Left hindlimb (tissue), 1 donor: ENCODE measurements around the gene PPDPF.

ENCODE experiments used
- DNase-seq: peaks from one replicate; pipeline ENCODE4 v3.0.0-alpha.2; 2018

Gene PPDPF

DNA sequence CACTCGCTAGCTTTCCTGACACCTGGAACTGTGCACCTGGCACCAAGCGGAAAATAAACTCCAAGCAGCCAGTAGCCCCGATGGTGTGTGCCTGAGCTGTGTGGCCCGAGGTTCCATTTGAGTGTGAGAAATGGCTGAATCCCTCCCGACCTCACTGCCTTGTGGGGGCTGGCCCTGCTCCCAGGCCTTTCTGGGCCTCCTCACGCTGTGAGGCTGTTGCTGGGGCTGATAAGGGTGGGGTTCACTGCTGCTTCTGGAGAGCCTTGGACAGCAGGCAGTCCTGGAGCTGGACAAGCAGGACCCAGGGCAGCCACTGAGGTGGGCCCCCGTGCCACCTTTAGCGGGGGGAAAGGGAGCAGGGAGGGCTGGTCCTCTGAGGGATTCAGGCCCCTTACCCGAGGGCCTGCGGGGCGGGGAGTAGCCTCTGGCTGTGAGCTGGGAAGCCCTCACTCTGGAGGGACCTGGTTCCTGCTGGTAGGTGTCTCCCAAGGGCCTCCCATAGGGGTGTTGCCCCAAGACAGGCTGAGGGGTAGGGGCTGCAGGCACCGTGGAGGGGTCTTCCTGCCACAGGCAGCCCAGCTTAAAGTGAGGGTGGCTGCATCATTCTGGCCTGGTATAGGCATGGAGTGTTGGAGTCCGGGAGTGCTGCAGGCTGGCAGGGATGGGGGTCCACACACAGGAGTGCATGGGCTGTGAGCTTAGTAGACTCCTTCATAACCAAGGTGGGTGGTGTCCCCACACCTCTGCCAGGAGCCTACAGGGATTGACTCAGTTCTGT, 1.7 kb downstream of the PPDPF start:
- DNase-seq: no peak

DNA sequence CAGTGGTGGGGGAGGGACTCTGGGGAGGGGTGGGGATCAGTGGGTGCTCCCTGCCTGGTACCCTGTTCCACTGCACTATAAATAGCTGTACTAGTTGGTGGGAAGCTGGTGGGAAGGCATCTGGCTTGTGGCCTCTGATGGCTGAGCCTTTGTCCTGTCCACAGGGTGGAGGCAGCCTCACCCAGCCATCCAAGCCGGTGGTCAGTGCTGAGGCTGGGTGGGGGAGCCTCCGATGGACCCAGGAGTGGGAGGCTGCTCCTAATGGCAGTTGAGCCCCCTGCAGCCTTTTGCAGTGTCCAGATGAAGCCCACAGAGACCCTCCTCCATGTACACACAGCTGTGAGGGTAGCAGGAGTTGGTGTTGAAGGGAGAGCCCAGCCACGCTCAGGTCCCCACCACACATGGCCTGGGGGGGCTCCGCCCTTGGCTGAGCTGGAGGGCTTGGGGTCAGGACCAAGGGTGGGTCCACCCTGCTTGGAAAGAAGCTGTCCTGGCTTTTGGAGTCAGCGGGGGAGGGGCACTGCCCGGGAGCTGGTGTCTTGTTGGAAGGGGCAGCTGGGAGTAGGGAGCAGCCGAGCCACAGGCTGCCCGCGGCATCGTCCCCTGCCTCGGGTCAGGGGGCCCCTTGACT, 2.5 kb downstream of the PPDPF start:
- DNase-seq: no peak

DNA sequence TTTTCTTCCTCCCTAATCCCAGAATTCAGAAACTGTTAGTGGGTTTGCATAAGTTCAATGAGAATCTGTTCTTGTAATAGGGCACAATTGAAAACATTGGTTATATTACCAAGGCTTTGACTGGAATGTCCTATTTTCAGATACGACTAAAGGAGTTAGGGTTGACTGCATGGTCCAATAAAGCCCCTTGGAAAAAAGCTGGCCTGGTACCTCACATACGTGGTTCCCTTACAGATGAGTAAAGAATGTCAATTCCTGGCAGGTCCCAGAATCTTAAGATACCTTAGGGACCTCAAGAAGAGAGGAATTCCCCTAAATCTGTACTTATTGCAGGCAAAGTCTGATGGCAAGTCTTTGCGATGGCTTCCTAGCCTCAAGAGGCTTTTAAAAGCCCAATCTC, 4.6 kb downstream of the PPDPF start:
- DNase-seq: peak; percentile 26

DNA sequence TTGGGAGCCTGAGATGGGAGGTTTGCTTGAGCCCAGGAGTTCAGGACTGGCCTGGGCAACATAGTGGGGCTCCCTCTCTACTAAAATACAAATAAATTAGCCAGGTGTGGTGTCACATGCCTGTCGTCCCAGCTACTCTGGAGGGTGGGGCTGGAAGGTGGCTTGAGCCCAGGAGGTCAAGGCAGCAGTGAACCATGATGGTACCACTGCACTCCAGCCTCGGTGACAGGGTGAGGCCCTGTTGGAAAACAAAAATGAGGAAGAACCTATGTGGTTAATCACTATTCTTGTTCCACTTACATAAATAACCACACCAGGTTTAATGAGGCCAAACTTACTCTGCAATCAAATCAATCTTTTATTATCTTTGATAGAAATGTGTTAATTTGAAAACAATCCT, 5.4 kb downstream of the PPDPF start:
- no peak for DNase-seq

DNA sequence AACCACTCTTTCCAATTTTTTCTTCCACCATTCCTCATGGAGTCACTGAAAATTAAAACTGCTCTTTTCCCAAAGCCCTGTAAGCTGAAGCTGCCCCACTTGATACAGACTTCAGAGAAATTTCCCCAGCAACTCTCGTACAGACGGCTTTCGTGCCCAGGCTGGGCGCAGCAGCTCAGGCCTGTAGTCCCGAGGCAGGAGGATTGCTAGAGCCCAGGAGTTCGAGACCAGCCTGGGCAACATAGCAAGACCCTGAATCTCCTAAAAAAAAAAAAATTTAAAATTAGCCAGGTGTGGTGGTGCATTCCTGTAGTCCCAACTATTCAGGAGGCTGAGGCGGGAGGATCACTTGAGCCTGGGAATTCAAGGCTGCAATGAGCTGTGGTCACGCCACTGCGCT, 6.6 kb downstream of the PPDPF start:
- no peak for DNase-seq

DNA sequence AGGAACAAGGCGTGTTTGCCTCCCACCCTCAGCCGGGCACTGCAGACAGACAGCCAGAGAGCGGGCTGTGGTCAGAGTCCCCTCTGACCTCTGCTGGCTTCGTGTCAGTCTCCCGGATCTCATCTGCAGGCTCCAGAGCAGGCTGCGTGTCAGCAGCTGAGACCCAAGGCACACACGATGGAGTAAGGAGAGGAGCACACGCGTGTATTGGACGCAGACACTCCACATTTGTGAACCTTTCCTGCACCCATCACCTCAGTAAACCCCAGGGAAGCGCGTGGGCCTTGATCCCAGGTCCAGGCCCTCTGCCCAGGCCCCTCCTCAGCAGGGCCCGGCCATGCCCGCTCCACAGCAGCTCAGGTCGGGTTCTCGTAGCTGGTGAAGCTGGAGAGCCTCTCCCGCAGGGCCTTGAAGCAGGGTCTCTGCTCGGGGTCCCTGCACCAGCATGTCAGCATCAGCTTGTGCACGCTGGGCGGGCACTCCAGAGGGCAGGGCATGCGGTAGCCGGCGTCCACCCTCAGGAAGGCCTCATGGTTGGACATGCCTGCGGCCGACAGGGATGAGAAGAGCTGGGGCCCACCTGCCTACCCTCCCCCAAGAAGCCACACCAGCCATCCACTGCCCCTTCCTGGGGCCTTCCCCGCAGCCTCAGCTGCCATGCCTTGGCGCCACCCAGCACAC, 8.8 kb downstream of the PPDPF start:
- DNase-seq: peak; percentile 17

DNA sequence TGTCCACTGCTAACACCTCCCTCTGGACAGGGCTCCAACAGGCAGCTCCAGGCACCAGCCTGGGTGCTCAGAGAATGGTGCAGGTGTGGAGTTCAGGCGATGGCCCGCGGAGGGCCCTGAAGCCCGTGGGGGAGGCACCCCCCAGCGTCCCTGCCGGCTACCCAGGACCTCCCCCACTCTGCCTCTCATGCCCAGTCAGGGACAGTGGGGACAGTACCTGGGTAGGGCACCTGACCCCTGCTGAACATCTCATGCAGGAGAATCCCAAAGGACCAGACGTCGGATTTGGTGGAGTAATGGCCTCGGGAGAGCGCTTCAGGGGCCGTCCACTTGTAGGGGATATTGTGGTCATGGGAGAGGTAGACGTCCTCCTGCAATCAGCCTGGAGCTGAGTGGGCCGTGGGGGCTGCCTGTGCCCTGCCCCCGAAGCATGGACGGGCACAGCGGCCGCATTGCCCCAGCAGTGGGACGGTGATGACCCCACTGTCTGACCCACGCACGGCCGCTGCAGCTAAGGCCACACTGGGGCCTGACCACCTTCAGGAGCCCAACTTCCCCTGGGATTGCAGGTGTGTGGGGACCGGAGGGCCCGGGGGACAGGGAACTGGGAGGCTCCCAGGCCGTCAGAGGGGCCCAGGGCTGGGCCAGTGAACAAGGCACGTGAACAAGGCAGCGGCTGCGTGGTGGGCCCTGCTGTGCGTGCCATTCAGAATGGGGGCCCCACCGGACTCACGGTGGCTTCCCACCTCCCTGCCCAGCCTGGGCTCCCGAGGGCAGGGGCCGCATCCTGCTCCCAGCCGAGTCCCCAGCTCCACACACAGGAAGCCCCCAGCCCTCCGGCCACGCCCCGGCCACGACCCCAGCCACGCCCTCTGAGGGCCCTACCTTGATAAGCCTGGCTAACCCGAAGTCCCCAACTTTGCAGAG, 9.6 kb downstream of the PPDPF start:
- DNase-seq: peak; percentile 19

DNA sequence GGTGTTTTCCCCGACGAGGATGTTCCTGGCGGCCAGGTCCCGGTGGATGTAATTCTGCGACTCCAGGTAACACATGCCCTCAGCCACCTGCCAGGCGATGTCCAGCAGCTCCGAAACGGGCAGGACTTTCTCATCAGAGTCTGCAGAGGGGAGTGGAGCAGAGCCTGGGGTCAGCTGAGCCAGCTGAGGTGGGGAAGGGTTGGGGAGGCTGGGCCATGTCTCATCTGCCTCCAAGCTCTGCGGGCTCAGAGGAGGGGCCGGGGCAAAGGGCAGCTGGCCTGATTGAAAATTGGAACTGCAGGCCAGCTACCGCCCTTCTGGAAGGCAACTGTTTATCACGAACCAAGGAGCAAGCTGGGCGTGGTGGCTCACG, 10.2 kb downstream of the PPDPF start:
- DNase-seq: peak; percentile 34

DNA sequence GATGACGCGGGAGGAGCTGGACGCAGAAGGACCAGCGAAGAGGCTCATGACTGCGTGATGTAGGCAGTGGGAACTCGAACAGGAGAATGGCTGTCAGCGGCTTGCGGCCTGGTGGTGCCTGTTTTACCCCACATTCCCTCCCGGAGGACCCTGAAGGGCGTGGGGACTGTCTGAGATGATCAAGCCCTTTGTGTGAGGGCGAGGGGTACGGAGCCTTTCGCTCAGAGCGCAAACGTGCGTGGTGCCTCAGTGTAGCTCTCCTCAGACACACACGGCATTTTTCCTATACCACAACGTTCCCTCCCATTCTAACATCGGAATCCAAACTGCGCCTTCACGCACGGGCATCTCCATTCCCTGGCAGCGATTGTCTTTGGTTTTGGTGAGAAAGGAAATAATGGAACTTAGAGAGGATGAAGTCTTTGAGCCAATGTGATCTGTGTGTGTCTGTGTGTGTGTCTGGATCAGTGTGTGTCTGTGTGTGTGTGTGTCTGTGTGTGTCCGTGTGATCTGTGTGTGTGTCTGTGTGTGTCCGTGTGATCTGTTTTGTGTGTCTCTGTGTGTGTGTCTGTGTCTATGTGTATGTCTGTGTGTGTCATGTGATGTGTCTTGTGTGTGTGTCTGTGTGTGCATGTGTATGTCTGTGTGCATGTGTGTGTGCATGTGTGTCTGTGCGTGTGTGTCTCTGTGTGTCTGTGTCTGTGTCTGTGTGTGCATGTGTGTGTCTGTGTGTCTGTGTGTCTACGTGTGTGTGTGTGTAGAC, 11.3 kb downstream of the PPDPF start:
- DNase-seq: no peak

DNA sequence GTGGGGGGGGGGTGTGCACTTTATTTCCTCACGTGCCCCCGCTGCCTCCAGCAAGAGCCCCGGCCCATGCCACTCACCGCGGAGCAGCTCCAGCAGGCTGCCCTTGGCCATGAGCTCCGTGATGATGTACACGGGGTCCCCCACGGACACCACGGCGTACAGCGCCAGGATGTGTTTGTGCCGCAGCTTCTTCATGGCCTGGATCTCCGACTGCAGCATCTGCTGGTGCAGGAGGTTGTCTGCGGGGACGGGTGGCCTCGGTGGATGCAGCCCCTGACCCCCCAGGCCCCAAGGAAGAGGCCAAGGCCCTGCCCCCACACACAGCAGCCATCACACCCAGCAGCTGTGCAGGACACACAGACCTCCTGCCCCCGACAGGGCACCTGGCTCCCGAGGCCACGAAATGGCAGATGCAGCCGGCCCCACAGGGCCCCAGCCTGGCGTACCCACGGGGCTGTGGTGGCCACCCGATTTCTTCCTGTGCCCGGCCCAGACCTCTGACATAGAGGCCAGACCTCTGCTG, 11.9 kb downstream of the PPDPF start:
- peak; percentile 34 for DNase-seq

DNA sequence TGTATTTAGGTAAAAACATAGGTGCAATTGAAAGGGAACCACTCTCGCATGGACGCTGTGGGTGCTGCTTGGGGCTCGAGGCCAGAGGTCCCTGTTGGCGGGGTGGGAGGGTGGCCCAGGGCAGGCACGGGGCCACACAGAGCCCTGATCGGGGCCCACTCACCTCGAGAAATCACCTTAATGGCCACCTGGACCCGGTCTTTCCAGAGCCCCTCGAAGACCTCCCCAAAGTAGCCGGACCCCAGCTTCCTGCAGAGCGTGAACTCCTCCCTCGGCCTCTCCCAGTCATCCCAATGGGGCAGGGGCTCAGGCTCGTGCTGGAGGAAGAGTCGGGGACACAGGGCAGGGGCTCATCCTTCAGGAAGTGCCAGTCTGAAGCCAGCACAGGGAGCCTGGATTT, 12.8 kb downstream of the PPDPF start:
- DNase-seq: peak; percentile 26

DNA sequence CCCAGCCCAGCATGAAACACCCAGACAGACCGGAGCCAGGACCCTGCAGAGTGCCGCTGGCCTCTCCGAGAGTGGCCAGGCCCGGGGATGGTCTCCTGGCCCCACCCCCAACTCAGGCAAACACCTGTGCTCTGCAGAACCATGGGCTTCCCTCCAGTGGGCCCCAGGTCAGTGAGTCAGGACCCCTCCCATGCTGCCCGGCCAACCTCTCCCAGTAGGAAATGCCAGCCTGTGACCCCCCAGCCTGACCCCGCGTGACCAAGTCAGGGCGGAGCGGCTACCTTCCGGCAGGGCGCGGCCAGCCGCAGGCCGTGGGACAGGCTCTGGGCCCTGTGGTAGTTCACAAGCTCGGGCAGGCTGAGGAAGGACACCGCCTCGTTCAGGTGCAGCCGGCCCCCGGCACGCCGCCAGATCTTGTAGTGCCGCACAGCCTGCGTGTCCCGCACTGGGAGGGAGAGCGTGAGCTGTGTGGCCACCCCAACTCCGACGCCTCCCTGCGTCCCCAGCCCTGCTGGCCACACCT, 13.4 kb downstream of the PPDPF start:
- DNase-seq: peak; percentile 34

DNA sequence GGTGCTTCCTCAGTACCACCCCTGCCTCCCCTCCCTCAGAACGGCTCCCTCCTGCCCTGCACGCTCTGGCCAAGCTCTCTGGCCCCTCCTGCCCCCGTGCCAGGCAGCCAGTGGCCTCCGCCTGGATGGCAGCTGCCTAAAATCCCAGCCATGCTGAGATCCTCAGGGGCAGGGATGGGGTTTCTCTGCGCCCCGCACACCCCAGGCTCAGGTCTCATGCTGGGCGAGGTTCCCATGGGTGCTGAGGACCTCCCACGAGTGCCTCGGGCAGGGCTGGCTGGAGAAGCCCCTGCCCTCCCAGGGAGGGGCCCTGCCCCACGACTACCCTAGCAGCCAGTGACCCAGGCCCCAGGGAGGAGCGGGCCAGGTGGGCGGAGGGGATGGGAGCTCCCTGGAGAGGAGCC, 13.9 kb downstream of the PPDPF start:
- DNase-seq: no peak

DNA sequence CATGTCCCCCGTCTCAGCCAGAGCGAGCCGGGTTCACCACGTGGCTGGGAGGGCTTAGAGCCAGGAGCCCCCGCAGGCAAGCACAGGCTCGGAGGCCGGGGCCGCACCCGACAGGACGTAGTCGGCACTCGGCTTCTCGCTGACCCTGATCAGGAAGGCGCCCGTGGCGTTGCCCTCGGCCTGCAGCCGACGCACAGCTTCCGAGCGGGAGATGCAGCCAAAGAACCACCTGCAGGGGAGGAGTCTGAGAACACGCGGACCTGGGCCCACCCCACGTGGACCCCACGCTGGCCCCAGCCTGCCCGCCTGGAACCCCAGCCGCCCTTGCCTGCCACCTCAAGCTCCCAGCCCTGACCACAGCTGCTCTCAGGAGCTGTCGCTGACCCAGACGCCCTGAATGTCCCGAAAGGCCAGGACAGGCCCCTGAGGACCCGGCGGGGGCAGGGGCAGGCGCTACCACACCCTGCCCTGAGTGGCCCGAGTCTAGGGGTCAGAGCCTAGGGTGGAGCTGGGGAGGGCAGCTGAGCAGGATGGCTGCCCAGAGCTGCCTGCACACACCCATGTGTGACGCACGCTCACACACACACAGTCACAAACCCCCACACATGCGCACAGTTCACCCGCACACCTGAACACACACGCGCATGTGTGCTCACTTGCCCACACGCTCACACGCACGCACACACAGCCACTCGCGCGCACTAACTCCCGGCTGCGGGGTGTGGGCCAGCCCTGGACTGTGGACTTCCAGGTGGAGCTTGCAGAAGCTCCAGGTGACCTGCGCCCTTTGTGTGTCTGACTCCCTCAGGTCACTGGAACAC, 14.5 kb downstream of the PPDPF start:
- DNase-seq: no peak

DNA sequence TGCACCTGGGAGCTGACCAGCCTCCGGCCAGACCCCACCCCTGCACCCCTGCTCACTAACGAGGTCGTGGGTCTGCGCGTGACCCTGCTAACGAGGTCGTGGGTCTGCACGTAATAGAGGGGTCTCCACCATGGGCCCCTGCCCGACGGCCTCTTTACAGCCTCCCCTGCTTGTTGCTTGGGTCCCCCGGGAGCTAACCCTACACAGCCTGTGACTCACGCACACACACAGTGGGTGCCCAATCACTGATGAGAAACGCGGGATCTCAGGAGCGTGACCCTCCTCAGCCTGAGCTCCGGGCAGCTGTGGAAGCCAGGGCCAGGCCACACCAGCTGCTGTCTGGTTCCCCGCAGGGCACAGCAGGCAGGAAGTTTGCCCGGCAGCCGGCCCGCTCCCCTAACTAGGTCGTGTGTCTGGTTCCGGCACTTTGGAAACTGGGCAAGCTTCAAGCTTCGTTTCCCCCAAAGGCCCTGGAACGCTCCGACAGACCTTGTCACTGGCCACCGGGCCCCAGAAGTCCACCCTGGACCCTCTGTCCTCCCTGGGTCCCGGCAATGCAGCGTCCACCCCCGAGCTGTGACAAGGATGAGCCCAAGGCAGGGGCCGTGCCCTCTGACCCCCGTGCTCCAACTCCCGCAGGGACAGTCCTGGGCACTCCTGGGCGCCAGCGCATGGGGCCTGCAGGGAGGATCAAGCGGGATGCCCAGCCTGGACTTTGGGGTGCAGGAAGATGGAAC, 15.8 kb downstream of the PPDPF start:
- no peak for DNase-seq

DNA sequence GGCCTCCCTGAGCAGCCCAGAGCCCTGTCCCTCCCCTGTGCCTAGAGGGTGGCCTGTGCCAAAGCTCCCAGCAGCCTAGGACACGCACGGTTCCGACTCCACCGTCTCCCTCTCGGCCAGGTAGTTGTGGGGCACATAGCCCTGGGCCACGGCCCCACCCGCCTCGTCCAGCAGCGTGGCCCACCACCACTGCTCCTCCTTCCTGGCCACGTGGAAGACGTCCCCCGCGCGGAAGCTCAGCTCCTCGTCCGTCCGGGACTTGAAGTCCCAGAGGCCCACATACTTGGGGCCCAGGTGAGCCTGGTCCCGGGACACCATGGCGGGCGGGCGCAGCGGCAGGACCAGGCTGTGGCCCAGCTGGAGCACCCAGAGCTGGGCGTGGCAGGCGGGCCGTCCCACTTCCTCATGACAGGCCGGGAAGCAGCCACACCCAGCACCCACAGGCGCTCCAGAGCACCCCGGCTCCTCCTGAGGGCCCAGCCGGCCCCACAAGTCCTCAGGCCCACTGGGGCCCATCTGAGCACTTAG, 16.5 kb downstream of the PPDPF start, which contains the start of gene PTK6:
TSS of gene PTK6 (minus strand) at position 380 of the 528 bp plus-strand sequence. CDS start at position 318, 62 bp downstream.
- DNase-seq: no peak

DNA sequence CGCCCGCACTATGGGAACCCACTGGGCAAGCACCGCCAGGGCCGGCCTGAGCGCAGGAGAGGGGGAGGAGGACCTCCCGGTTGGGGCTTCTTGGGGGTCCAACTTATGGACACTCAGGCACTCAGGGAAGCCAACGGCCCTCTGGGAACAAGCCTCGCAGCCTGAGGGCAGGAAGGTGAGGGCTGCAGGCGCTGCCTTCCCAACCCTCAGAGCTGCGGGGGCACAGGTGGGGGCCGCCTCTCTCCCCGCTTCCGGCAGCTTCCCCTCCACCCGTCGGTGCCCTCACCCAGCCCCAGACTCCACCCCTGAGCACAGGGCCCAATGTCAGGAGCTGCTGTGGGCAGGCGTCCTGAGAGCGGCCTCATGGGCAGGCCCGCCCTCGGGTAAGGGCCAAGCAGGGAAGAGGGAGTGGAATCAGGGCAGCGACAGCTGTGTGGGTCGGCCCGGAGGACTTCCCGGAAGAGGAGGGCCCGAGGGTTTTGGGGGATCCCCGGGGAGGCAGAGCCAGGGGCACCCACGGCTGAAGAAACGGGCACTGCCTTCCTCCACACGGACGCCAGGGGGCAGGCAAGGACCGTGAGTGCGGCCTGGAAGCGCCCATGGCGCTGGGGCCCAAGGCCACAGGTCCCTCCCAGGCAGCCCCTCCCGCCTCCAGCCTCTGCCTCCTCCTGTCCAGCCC, 17.1 kb downstream of the PPDPF start:
- DNase-seq: peak; percentile 85

DNA sequence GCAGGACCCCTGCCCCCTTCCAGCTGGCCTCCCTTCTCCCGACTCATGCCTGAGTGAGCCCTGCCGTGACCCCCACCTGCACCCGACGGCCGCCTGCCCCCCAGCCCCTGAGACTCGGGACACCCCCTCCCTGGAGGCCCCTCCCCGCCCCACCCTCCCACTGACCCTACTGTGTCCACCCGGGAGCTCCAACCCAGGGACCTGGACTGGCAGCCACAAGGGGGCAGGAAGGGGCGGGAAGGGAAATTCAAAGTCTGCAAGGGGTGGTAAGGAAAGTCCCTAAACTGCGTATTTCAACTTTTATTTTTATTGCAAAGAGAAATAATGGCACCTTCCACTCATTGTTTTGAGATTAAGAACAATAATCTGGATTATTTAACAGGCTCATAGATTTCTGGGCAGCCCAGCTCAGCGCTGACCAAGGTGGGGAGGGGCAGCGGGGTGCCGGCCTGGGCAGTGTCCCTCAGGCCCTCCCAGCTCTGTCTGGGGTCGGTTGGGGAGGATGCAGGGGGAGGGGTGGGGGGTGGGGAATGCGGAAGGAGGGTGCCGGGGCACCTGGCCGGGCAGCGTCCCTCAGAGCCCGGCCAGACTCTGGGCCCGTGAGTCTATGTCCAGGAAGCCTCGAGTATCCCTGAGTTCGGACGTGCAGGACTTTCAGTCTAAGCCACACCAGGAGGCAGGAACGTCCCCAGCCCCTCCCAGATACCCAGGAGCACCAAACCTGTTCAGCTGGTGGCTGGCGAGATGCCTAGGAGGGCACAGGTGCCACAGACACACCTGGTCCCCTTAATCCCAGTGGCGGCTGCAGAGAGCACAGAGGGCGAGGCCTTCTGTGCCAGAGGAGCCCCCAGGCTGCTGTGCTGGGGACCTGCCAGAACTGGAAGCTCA, 17.9 kb downstream of the PPDPF start:
- DNase-seq: no peak
